Spleen (tissue), 11 donors: Measurements from ENCODE around the gene TOP3A. TPM values are rescaled to one million over a fixed set of nuclear protein-coding genes. Genes with fewer than 3 reads are reported as not detected.

Experiments used
- DNase-seq: peaks from one replicate; pipeline ENCODE4 v3.0.0-alpha.2; 2020
- H3K27ac ChIP-seq, 8 donors: fragments of 200-600 bp; sonication (generic) in 7 of 8; 1 replicate in 4 of 8; 2 replicates in 4 of 8; pipeline versions ENCODE4 v1.5.0 to v1.8.0; 2016 to 2021; ENCODE audit warnings: inconsistent platforms in 4 of 8, mild to moderate bottlenecking in 4 of 8, moderate library complexity in 1 of 8
- H3K27me3 ChIP-seq, 7 donors: fragments of 200-600 bp; sonication (generic) in 6 of 7; replicated peaks in 1 of 7; 1 replicate in 4 of 7; 2 replicates in 3 of 7; pipeline versions ENCODE4 v1.5.0 to v1.8.0; 2016 to 2021; ENCODE audit warnings: inconsistent platforms in 3 of 7, mild to moderate bottlenecking in 1 of 7
- H3K36me3 ChIP-seq, 6 donors: fragments of 200-600 bp; sonication (generic) in 5 of 6; 1 replicate in 4 of 6; 2 replicates in 2 of 6; pipeline versions ENCODE4 v1.5.0 to v1.8.0; 2016 to 2021; ENCODE audit warnings: inconsistent platforms in 2 of 6
- H3K4me1 ChIP-seq, 6 donors: fragments of 200-600 bp; sonication (generic) in 5 of 6; 1 replicate in 3 of 6; 2 replicates in 3 of 6; pipeline versions ENCODE4 v1.5.0 to v1.8.0; 2016 to 2021; ENCODE audit warnings: inconsistent platforms in 3 of 6
- H3K4me3 ChIP-seq, 8 donors: fragments of 200-600 bp; sonication (generic) in 7 of 8; 1 replicate in 4 of 8; 2 replicates in 4 of 8; pipeline versions ENCODE4 v1.5.0 to v1.8.0; 2016 to 2021; ENCODE audit warnings: inconsistent platforms in 4 of 8, mild to moderate bottlenecking in 4 of 8, moderate library complexity in 2 of 8
- H3K9me3 ChIP-seq, 8 donors: fragments of 200-600 bp; sonication (generic) in 7 of 8; 1 replicate in 4 of 8; 2 replicates in 4 of 8; pipeline versions ENCODE4 v1.5.0 to v1.8.0; 2016 to 2021; ENCODE audit warnings: inconsistent platforms in 4 of 8
- CTCF ChIP-seq, 11 experiments: fragments of 200-600 bp in 7 of 11; fragments of 450-650 bp in 4 of 11; sonication (generic) in 4 of 11; IDR thresholded peaks in 8 of 11; conservative IDR thresholded peaks in 3 of 11; 1 replicate in 7 of 11; 2 replicates in 4 of 11; pipeline versions ENCODE4 v1.4.0 to v1.8.0; 2016 to 2021; ENCODE audit warnings: antibody characterized with exemption in 11 of 11, inconsistent platforms in 4 of 11, mild to moderate bottlenecking in 1 of 11
- POLR2A ChIP-seq, 3 donors: fragments of 450-650 bp; IDR thresholded peaks; one replicate each; pipeline ENCODE4 v1.5.1; 2017; ENCODE audit warnings: antibody characterized with exemption in 3 of 3, mild to moderate bottlenecking in 1 of 3
- POLR2AphosphoS5 ChIP-seq, 3 donors: sonication (generic); formaldehyde crosslinking; IDR thresholded peaks; one replicate each; pipeline ENCODE4 v1.5.1; 2017; ENCODE audit warnings: antibody characterized with exemption in 3 of 3
- WGBS, 5 donors: extraction: QIAGEN DNeasy Blood & Tissue Kit in 3 of 5; methylation state at CpG; one replicate each; pipeline versions ENCODE4 v1.1.5 to v1.1.7; 2013 to 2018; 5-methylcytosine and 5-hydroxymethylcytosine counted together
- intact Hi-C: fragments of 100-400 bp; cut with DNase I; formaldehyde crosslinking; loops from one replicate; pipeline ENCODE4 v1.15.0; 2023; ENCODE audit warnings: low total_unique reads
- polyA plus RNA-seq, 3 donors: library from polyadenylated mRNA; stranded (reverse); fragments of 200-250 nt; gene quantifications; one replicate each; pipeline ENCODE4 v1.2.1, GENCODE V29; 2013
- total RNA-seq, 7 donors: library from RNA; depleted of rRNA in 3 of 7; stranded (reverse); fragments of >200 nt in 3 of 7; fragmentation: NEBNext Ultra II Directional in 4 of 7; extraction: Animal tissue kit (Norgen Biotek cat#: 25700) in 4 of 7; gene quantifications; one replicate each; pipeline versions ENCODE4 v1.1.0 to v1.2.1, GENCODE V29; 2016 to 2021
- donor health status: healthy with polysubstance abuse.
- donor health status: DM: no; HTN: no; CAD: no; lungs with moderate emphysema.
- donor health status: DM: no; HTN: no; CAD: no.
- donor health status: Bipolar disorder and iron deficiency.
- donor health status: healthy.
- donor health status: DM: no; HTN: no; CAD: no.
- donor health status: DM: yes; HTN: yes; CAD: no.

Gene TOP3A
- total and polyA plus RNA-seq, 10 donors = 9.8 to 60.1 (median 43.9) TPM

DNA sequence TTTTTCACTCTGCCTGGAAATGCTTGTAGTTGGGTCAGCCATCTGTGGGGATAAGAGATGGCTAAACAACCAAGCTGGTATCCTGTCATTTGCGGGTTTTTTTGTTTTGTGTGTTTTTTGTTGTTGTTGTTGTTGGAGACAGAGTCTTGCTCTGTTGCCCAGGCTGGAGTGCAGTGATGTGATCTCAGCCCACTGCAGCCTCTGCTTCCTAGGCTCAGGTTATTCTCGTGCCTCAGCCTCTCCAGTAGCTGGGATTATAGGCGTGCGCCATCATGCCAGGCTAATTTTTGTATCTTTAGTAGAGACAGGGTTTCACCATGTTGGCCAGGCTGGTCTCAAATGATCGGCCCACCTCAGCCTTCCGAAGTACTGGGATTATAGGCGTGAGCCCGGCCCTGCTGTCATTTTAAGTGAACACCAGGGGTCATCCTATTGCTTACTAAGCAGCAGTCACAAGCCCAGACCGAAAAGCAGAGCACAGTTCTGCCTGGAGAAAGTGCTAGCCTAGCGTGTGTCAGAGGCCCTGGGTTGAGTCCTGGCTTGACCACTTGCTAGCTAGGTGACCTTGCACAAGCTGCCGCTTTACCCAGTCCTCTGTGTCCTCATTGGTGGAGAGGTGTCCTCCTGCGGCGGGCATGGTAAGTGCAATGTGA is 4.9 kb upstream of the TOP3A start:
- peak in 5 of 11 experiments; percentile 9 to 37 (median 21) for TF ChIP-seq CTCF (IDR thresholded peaks at IDR 0.05 in 8 of 11, conservative IDR thresholded peaks at IDR 0.05 in 3 of 11)
- no peak for TF ChIP-seq POLR2A (IDR thresholded peaks at IDR 0.05)
- peak; percentile 73 for DNase-seq
- peak overlapping the region in 1 of 8 donors; percentile 34 for H3K27ac ChIP-seq
- peaks cover 8 to 86% (median 49%) of the 10 kb centered on the region in 6 donors for H3K36me3 ChIP-seq
- H3K9me3 ChIP-seq = no peaks in the 10 kb centered on the region
- H3K27me3 ChIP-seq = no peaks in the 10 kb centered on the region
- peaks cover 49 to 94% (median 81%) of the 10 kb centered on the region in 6 donors for H3K4me1 ChIP-seq
- H3K4me3 ChIP-seq = peak overlapping the region in 1 of 8 donors; percentile 97
- WGBS, 5 donors = 63 to 88% (median 79%) methylated on average over 6 to 13 of the region's 13 CpGs
- intact Hi-C loops = no loop called here

GRCh38 chr17:18318771-18319450 is 4.1 kb upstream of the TOP3A start:
- Histone ChIP-seq H3K9me3 (no peaks in the 10 kb centered on the region), H3K27ac (peak overlapping the region in 4 of 8 donors; percentile 19 to 56 (median 36)), H3K4me3 (peak overlapping the region in 3 of 8 donors; percentile 10 to 97 (median 10)), H3K4me1 (peaks cover 54 to 93% (median 77%) of the 10 kb centered on the region in 6 donors), H3K36me3 (peaks cover 8 to 78% (median 41%) of the 10 kb centered on the region in 6 donors), H3K27me3 (no peaks in the 10 kb centered on the region)
- peak; percentile 63 for DNase-seq
- intact Hi-C loops = no loop called here
- 81 to 93% (median 90%) methylated on average over 12 to 18 of the region's 18 CpGs for WGBS, 5 donors
- TF ChIP-seq CTCF (IDR thresholded peaks at IDR 0.05 in 8 of 11, conservative IDR thresholded peaks at IDR 0.05 in 3 of 11) (no peak), POLR2A (IDR thresholded peaks at IDR 0.05) (no peak), POLR2AphosphoS5 (IDR thresholded peaks at IDR 0.05) (no peak)

DNA sequence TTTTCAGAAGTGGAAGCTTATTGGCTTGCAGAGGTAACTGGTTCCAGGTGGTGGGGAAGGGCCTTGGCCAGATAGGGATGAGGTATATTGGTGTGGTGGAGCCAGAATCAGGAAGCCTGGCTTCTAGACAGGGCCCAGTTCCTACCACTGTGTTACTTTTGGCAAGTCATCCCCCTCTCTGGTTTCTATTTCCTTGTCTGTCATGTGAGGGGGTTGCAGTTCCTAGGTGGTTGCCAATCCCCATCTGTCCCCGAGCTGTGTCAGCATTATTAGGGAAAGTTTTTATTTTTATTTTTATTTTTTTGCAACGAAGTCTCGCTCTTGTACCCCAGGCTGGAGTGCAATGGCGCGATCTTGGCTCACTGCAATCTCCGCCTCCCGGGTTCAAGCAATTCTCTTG is 3.3 kb upstream of the TOP3A start:
- Histone ChIP-seq H3K36me3 (peaks cover 6 to 70% (median 33%) of the 10 kb centered on the region in 6 donors), H3K27me3 (no peaks in the 10 kb centered on the region), H3K27ac (peak overlapping the region in 4 of 8 donors; percentile 19 to 56 (median 46)), H3K9me3 (no peaks in the 10 kb centered on the region), H3K4me1 (peaks cover 62 to 93% (median 79%) of the 10 kb centered on the region in 6 donors), H3K4me3 (peak overlapping the region in 3 of 8 donors; percentile 6 to 97 (median 10))
- TF ChIP-seq POLR2A (IDR thresholded peaks at IDR 0.05) (no peak), POLR2AphosphoS5 (IDR thresholded peaks at IDR 0.05) (no peak), CTCF (IDR thresholded peaks at IDR 0.05 in 8 of 11, conservative IDR thresholded peaks at IDR 0.05 in 3 of 11) (no peak)
- WGBS, 5 donors = 80 to 88% (median 86%) methylated on average over 7 of the region's 7 CpGs
- peak; percentile 17 for DNase-seq
- intact Hi-C loops = no loop called here

- no peak for TF ChIP-seq POLR2AphosphoS5 (IDR thresholded peaks at IDR 0.05)
- no peak for TF ChIP-seq POLR2A (IDR thresholded peaks at IDR 0.05)
- TF ChIP-seq CTCF (IDR thresholded peaks at IDR 0.05 in 8 of 11, conservative IDR thresholded peaks at IDR 0.05 in 3 of 11) = no peak
- 70 to 72% (median 71%) methylated on average over 11 of the region's 11 CpGs for WGBS, 5 donors
- Histone ChIP-seq H3K27me3 (no peaks in the 10 kb centered on the region), H3K36me3 (peaks cover 0 to 70% (median 21%) of the 10 kb centered on the region in 6 donors), H3K4me1 (peaks cover 67 to 93% (median 85%) of the 10 kb centered on the region in 6 donors), H3K27ac (peak overlapping the region; percentile 79 to 97 (median 94)), H3K4me3 (peak overlapping the region; percentile 61 to 97 (median 90)), H3K9me3 (no peaks in the 10 kb centered on the region)
- intact Hi-C loops = no loop called here
- DNase-seq = no peak
Observed at GRCh38 chr17:18315961-18316360, 1.2 kb upstream of the TOP3A start.
